ENCODE results near the gene TM4SF4. TPM values are rescaled to one million over a fixed set of nuclear protein-coding genes. Genes with fewer than 3 reads are reported as not detected.

Gene TM4SF4
- polyA plus RNA-seq, 1 donor (not counting 4 experiments of a cell fraction or from before 2014, with no cell fraction given), result not detected

DNA sequence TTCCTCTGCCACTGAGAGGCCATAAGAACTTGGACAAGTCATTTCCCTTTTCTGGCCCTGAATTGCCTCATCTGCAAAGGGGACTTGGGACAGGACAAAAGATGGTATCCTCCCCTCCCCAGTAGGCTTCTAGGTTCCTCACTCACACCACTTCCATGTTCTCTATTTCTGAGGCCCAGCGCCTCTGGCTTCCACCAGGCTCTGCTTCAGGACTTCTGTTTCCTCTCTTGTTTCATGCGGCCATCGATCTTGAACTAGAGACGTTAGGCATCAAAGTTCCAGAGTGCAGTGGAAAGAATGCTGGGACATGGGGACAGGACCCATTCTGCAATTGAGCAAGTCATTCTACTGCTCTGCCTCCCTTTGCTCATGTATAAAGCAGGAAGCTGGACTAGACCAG, 1.7 kb downstream of the TM4SF4 start:
- H3K79me2 ChIP-seq (ENCODE audit: control insufficient read depth, insufficient read depth, low read length), result no peaks in the 10 kb centered on the region
- no peak overlapping the region for H2AFZ ChIP-seq (ENCODE audit: control insufficient read depth, low read length)
- dilution Hi-C loops (cut with MboI; ENCODE audit: extremely low pct_ligation_motif_present, low sequenced_read_pairs), result no loop called here
- no peaks in the 10 kb centered on the region for H4K20me1 ChIP-seq (ENCODE audit: control insufficient read depth, extremely low read depth, insufficient read depth, low read length)
- DNase-seq (ENCODE audit: low read depth, low spot score), result no peak
- peaks cover 25% of the 10 kb centered on the region for H3K4me1 ChIP-seq (ENCODE audit: control insufficient read depth, extremely low read depth, insufficient read depth, low read length)
- FAIRE-seq, result no peak
- H3K4me3 ChIP-seq (ENCODE audit: control insufficient read depth in 2 of 3, extremely low read depth in 1 of 3, insufficient read depth in 2 of 3, low read depth in 1 of 3, low read length in 3 of 3), result no peak overlapping the region
- TF ChIP-seq, protein P1, sequence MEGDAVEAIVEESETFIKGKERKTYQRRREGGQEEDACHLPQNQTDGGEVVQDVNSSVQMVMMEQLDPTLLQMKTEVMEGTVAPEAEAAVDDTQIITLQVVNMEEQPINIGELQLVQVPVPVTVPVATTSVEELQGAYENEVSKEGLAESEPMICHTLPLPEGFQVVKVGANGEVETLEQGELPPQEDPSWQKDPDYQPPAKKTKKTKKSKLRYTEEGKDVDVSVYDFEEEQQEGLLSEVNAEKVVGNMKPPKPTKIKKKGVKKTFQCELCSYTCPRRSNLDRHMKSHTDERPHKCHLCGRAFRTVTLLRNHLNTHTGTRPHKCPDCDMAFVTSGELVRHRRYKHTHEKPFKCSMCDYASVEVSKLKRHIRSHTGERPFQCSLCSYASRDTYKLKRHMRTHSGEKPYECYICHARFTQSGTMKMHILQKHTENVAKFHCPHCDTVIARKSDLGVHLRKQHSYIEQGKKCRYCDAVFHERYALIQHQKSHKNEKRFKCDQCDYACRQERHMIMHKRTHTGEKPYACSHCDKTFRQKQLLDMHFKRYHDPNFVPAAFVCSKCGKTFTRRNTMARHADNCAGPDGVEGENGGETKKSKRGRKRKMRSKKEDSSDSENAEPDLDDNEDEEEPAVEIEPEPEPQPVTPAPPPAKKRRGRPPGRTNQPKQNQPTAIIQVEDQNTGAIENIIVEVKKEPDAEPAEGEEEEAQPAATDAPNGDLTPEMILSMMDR (optimal IDR thresholded peaks at IDR 0.05 in 1 of 3, IDR thresholded peaks at IDR 0.05 in 1 of 3, conservative IDR thresholded peaks at IDR 0.05 in 1 of 3; ENCODE audit: extremely low read depth in 1 of 3, insufficient read depth in 2 of 3, low read length in 3 of 3), result no peak
- no peak for TF ChIP-seq EZH2 (IDR thresholded peaks at IDR 0.05; ENCODE audit: low read length)
- H3K9ac ChIP-seq (ENCODE audit: control insufficient read depth, extremely low read depth, insufficient read depth, low read length), result no peak overlapping the region
- no peaks in the 10 kb centered on the region for H3K27me3 ChIP-seq (ENCODE audit: control insufficient read depth, extremely low read depth, insufficient read depth, low read length)
- H3K4me2 ChIP-seq (ENCODE audit: control insufficient read depth, extremely low read depth, insufficient read depth, low read depth, low read length), result no peak overlapping the region
- no peaks in the 10 kb centered on the region for H3K36me3 ChIP-seq (ENCODE audit: control insufficient read depth in 2 of 2, extremely low read depth in 1 of 2, insufficient read depth in 2 of 2, low read length in 2 of 2)
- H3K9me3 ChIP-seq (ENCODE audit: control insufficient read depth, low read depth, low read length), result no peaks in the 10 kb centered on the region
- no peak overlapping the region for H3K27ac ChIP-seq (ENCODE audit: control insufficient read depth, insufficient read depth, low read length)
- no peaks in the 10 kb centered on the region for H3K9me1 ChIP-seq (ENCODE audit: control insufficient read depth, extremely low read depth, insufficient read depth, low read length)

DNA sequence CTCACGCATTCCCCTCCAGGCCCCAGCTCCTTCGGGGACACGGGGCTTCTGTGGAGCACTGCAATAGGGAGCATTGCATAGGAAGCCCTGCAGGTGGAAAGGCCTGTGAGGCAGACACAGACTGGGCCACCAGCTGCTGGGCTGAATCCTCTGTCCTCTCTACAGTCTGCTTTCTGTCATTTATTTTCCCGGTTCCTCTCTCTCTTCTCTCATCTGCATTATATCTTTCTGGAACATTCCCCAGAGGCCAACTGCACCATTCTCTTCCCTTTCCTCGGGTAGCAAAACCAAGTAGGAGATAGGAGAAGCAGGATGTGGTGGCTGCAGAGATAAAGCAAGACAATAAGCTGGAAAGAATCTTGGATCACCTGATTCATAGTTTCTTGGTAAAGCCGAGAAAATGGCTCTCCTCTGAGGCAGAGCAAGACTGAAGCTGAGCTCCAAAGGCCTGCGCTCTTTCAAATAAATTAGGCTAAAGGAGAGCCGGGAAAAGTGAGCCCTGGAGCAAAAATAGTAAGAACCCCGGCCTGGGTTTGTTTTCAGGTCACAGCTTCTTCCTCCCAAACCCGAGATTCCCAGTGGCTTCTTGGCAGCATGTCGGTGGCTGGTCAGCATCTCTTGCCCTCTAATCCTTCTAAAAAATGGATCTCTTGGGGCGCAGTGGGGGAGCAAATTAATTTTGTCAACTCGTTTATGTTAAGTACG, 5.3 kb downstream of the TM4SF4 start:
- no peaks in the 10 kb centered on the region for H3K36me3 ChIP-seq (ENCODE audit: control insufficient read depth in 2 of 2, extremely low read depth in 1 of 2, insufficient read depth in 2 of 2, low read length in 2 of 2)
- H3K4me3 ChIP-seq (ENCODE audit: control insufficient read depth in 2 of 3, extremely low read depth in 1 of 3, insufficient read depth in 2 of 3, low read depth in 1 of 3, low read length in 3 of 3), result no peak overlapping the region
- DNase-seq (ENCODE audit: low read depth, low spot score), result no peak
- H3K9me1 ChIP-seq (ENCODE audit: control insufficient read depth, extremely low read depth, insufficient read depth, low read length), result no peaks in the 10 kb centered on the region
- H3K27me3 ChIP-seq (ENCODE audit: control insufficient read depth, extremely low read depth, insufficient read depth, low read length), result no peaks in the 10 kb centered on the region
- TF ChIP-seq, protein P1 (optimal IDR thresholded peaks at IDR 0.05 in 1 of 3, IDR thresholded peaks at IDR 0.05 in 1 of 3, conservative IDR thresholded peaks at IDR 0.05 in 1 of 3; ENCODE audit: extremely low read depth in 1 of 3, insufficient read depth in 2 of 3, low read length in 3 of 3), result no peak
- no peak for TF ChIP-seq EZH2 (IDR thresholded peaks at IDR 0.05; ENCODE audit: low read length)
- FAIRE-seq, result no peak
- no peak overlapping the region for H3K9ac ChIP-seq (ENCODE audit: control insufficient read depth, extremely low read depth, insufficient read depth, low read length)
- H3K79me2 ChIP-seq (ENCODE audit: control insufficient read depth, insufficient read depth, low read length), result no peaks in the 10 kb centered on the region
- H3K4me2 ChIP-seq (ENCODE audit: control insufficient read depth, extremely low read depth, insufficient read depth, low read depth, low read length), result no peak overlapping the region
- no peaks in the 10 kb centered on the region for H3K9me3 ChIP-seq (ENCODE audit: control insufficient read depth, low read depth, low read length)
- no peak overlapping the region for H3K27ac ChIP-seq (ENCODE audit: control insufficient read depth, insufficient read depth, low read length)
- H3K4me1 ChIP-seq (ENCODE audit: control insufficient read depth, extremely low read depth, insufficient read depth, low read length), result peaks cover 3% of the 10 kb centered on the region
- dilution Hi-C loops (cut with MboI; ENCODE audit: extremely low pct_ligation_motif_present, low sequenced_read_pairs), result no loop called here
- H2AFZ ChIP-seq (ENCODE audit: control insufficient read depth, low read length), result no peak overlapping the region
- H4K20me1 ChIP-seq (ENCODE audit: control insufficient read depth, extremely low read depth, insufficient read depth, low read length), result no peaks in the 10 kb centered on the region

Measured in keratinocyte (primary cell).